ENCODE measurements around the gene RPP30. TPM values are rescaled to one million over a fixed set of nuclear protein-coding genes. Genes with fewer than 3 reads are reported as not detected.
A peak's percentile ranks its signal among the peaks of the same experiment; 100 is the strongest.

RPP30 gene
- total and polyA plus RNA-seq, 2 experiments from 2014 or later, result 31.3 to 54.6 TPM

- no peaks in the 10 kb centered on the region for H3K27me3 ChIP-seq (replicated peaks; ENCODE audit: insufficient read depth)
- TF ChIP-seq EZH2 (IDR thresholded peaks at IDR 0.05; ENCODE audit: insufficient read depth, poor library complexity, severe bottlenecking) (no peak), EZH2phosphoT487 (IDR thresholded peaks at IDR 0.05; ENCODE audit: insufficient read depth, low read depth) (no peak)
- H3F3A ChIP-seq (ENCODE audit: insufficient read depth), result no peaks in the 10 kb centered on the region
- no peak overlapping the region for H3K4me2 ChIP-seq (ENCODE audit: unreplicated experiment)
- in situ Hi-C loops (cut with MboI), result no loop called here
- no peak overlapping the region for H3K4me3 ChIP-seq
- H3K4me1 ChIP-seq (ENCODE audit: insufficient read depth), result peaks cover 33% of the 10 kb centered on the region
- H3K9me3 ChIP-seq (ENCODE audit: low read depth), result no peaks in the 10 kb centered on the region
- H4K20me1 ChIP-seq (ENCODE audit: insufficient read depth), result no peaks in the 10 kb centered on the region
- no peak overlapping the region for H2AFZ ChIP-seq
- 84 to 85% methylated on average over 8 of the region's 8 CpGs for whole genome bisulfite sequencing, 2 experiments (ENCODE audit: low coverage in 1 of 2, low lambda C conversion rate in 2 of 2, missing lambda C conversion rate in 2 of 2)
- H3K27ac ChIP-seq, result no peak overlapping the region
- no peaks in the 10 kb centered on the region for H3K9me2 ChIP-seq (ENCODE audit: insufficient read depth)
- DNase-seq, result no peak
- no peaks in the 10 kb centered on the region for H3K36me3 ChIP-seq (ENCODE audit: low read depth)
- H3K79me2 ChIP-seq (ENCODE audit: insufficient read depth), result no peaks in the 10 kb centered on the region
- no peak overlapping the region for H3K9ac ChIP-seq
Measured at GRCh38 chr10:90917238-90917967, 45.6 kb downstream of the RPP30 start.

GRCh38 chr10:90917968-90918318 is 46.2 kb downstream of the RPP30 start:
- Histone ChIP-seq H3K36me3 (ENCODE audit: low read depth) (no peaks in the 10 kb centered on the region), H4K20me1 (ENCODE audit: insufficient read depth) (no peaks in the 10 kb centered on the region), H3K4me1 (ENCODE audit: insufficient read depth) (peaks cover 32% of the 10 kb centered on the region), H3K9me2 (ENCODE audit: insufficient read depth) (no peaks in the 10 kb centered on the region), H3K27me3 (replicated peaks; ENCODE audit: insufficient read depth) (no peaks in the 10 kb centered on the region), H3K27ac (no peak overlapping the region), H3K4me2 (ENCODE audit: unreplicated experiment) (no peak overlapping the region), H3K9me3 (ENCODE audit: low read depth) (no peaks in the 10 kb centered on the region), H3F3A (ENCODE audit: insufficient read depth) (no peaks in the 10 kb centered on the region), H3K79me2 (ENCODE audit: insufficient read depth) (no peaks in the 10 kb centered on the region), H2AFZ (no peak overlapping the region), H3K4me3 (no peak overlapping the region), H3K9ac (no peak overlapping the region)
- in situ Hi-C loops (cut with MboI), result no loop called here
- 97 to 99% methylated on average over 3 of the region's 3 CpGs for WGBS, 2 experiments (ENCODE audit: low coverage in 1 of 2, low lambda C conversion rate in 2 of 2, missing lambda C conversion rate in 2 of 2)
- TF ChIP-seq EZH2phosphoT487 (IDR thresholded peaks at IDR 0.05; ENCODE audit: insufficient read depth, low read depth) (no peak), EZH2 (IDR thresholded peaks at IDR 0.05; ENCODE audit: insufficient read depth, poor library complexity, severe bottlenecking) (no peak)
- no peak for DNase-seq

- Histone ChIP-seq H2AFZ (no peak overlapping the region; the same call in 1 of the 2 replicates), H3K9me3 (ENCODE audit: low read depth) (no peaks in the 10 kb centered on the region), H3K9ac (no peak overlapping the region), H3K27me3 (replicated peaks; ENCODE audit: insufficient read depth) (no peaks in the 10 kb centered on the region), H3K36me3 (ENCODE audit: low read depth) (no peaks in the 10 kb centered on the region), H3K9me2 (ENCODE audit: insufficient read depth) (no peaks in the 10 kb centered on the region), H3K27ac (no peak overlapping the region), H3F3A (ENCODE audit: insufficient read depth) (no peaks in the 10 kb centered on the region), H4K20me1 (ENCODE audit: insufficient read depth) (no peaks in the 10 kb centered on the region), H3K4me1 (ENCODE audit: insufficient read depth) (peaks cover 32% of the 10 kb centered on the region), H3K4me3 (no peak overlapping the region), H3K79me2 (ENCODE audit: insufficient read depth) (no peaks in the 10 kb centered on the region), H3K4me2 (ENCODE audit: unreplicated experiment) (peak overlapping the region; percentile 63)
- WGBS, 2 experiments (ENCODE audit: low coverage in 1 of 2, low lambda C conversion rate in 2 of 2, missing lambda C conversion rate in 2 of 2), result 94 to 96% methylated on average over 8 of the region's 8 CpGs
- in situ Hi-C loops (cut with MboI), result no loop called here
- no peak for TF ChIP-seq EZH2 (IDR thresholded peaks at IDR 0.05; ENCODE audit: insufficient read depth, poor library complexity, severe bottlenecking)
- TF ChIP-seq EZH2phosphoT487 (IDR thresholded peaks at IDR 0.05; ENCODE audit: insufficient read depth, low read depth), result no peak
- DNase-seq, result no peak
Measured at GRCh38 chr10:90919683-90920574, 48.2 kb downstream of the RPP30 start.

GRCh38 chr10:90920986-90921666 is 49.4 kb downstream of the RPP30 start, which contains the start of gene ANKRD1:
Gene ANKRD1 (minus strand): TSS chr10:90921087. CDS start chr10:90921027, 60 bp downstream.
- Histone ChIP-seq H3K4me2 (ENCODE audit: unreplicated experiment) (peak within 1 kb of the TSS; percentile 63), H3K79me2 (ENCODE audit: insufficient read depth) (no peaks in the 10 kb centered on the region), H3K36me3 (ENCODE audit: low read depth) (no peaks in the 10 kb centered on the region), H3K9me3 (ENCODE audit: low read depth) (no peaks in the 10 kb centered on the region), H3K9me2 (ENCODE audit: insufficient read depth) (no peaks in the 10 kb centered on the region), H3K27ac (peak within 1 kb of the TSS; percentile 25), H3K9ac (no peak within 1 kb of the TSS), H2AFZ (no peak within 1 kb of the TSS; the same call in 1 of the 2 replicates), H3F3A (ENCODE audit: insufficient read depth) (no peaks in the 10 kb centered on the region), H3K4me3 (peak within 1 kb of the TSS; percentile 39; the same call in 1 of the 2 replicates), H4K20me1 (ENCODE audit: insufficient read depth) (no peaks in the 10 kb centered on the region), H3K4me1 (ENCODE audit: insufficient read depth) (peaks cover 32% of the 10 kb centered on the region), H3K27me3 (replicated peaks; ENCODE audit: insufficient read depth) (no peaks in the 10 kb centered on the region)
- WGBS, 2 experiments (ENCODE audit: low coverage in 1 of 2, low lambda C conversion rate in 2 of 2, missing lambda C conversion rate in 2 of 2), result 27 to 32% methylated on average over 5 of the region's 5 CpGs
- peak; percentile 74 for DNase-seq
- TF ChIP-seq EZH2phosphoT487 (IDR thresholded peaks at IDR 0.05; ENCODE audit: insufficient read depth, low read depth) (no peak), EZH2 (IDR thresholded peaks at IDR 0.05; ENCODE audit: insufficient read depth, poor library complexity, severe bottlenecking) (no peak)
- in situ Hi-C loops (cut with MboI), result no loop called here

All from GM23248 (cell line).